HG02981 (cell line): ENCODE data around the gene DES.

Source experiments
- ATAC-seq: cut with Tn5 transposase; IDR thresholded peaks from one replicate; pipeline ENCODE4 v1.9.1; 2021; ENCODE audit warnings: mild to moderate bottlenecking, moderate library complexity; ENCODE audit not compliant: unreplicated experiment

DES gene

DNA sequence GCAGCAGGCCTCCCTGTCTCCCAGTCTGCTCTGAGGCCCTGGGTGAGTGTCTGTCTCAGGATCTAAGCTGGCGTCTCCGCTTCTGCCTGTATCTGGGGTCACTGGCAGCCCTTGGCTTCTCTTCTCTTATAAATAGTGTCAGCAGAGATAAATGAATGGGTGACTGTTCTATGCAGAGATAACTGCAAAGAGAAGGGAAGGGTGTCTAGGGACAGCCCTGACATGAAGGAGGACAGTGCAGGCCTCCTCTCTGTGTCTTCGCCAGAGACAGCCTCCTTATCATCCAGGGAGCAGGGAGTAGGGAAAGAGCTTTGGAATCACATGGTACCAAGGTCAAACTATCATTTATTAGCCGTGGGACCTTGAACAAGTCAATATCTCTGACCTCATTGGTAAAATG, 52.3 kb downstream of the DES start:
- ATAC-seq, result no peak

DNA sequence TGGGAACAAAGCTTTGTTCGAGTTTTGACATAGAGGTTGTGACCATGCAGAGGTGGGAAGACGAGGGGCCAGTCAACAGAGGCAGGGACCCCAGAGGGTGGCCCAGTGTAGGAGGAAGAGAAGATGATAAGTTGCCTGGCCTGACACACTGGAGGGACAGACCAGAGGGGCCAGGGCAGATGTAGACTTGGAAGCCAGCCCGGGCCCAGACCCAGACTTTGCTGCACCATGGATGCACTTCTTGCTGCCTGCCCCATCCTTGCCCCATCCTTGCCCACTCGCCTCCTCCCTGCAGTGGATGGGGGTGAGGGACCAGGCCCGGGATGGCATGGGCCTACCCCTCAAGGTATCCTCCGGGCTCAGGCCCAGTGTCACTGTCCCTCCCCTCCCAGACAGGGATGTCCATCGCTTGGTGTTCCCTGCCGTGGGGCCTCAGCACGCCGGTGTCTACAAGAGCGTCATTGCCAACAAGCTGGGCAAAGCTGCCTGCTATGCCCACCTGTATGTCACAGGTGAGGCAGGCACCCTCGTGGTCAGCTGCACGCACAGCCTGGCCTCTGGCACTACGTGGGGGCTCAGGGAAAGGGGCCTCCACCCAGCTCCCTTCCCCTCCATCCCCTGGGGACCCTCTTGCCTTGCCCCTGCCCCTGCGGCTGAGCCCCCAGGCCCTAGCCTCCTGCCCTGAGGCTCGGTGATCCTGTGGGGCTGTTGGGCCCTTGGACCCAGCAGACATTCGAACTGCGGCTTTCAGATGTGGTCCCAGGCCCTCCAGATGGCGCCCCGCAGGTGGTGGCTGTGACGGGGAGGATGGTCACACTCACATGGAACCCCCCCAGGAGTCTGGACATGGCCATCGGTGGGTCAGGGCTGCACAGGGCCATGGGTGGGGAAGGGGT, 53.5 kb downstream of the DES start:
- no peak for ATAC-seq

DNA sequence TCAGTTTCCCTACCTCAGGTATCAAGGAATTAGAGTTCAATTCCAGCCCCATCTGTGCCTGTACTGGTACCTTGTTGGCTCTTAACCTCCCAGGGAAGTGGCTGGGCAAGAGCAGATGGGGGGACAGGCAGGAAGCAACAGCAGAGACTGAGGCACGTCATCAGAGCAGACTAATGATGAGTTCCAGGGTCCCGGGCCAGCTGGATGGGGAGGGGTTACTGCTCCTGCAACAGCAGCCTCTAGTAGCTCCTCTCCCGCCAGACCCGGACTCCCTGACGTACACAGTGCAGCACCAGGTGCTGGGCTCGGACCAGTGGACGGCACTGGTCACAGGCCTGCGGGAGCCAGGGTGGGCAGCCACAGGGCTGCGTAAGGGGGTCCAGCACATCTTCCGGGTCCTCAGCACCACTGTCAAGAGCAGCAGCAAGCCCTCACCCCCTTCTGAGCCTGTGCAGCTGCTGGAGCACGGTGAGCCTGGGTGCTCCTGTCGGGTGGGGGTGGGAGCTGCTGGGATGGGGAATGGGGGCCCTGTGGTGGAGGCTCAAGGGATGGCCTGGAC, 54.5 kb downstream of the DES start:
- no peak for ATAC-seq

DNA sequence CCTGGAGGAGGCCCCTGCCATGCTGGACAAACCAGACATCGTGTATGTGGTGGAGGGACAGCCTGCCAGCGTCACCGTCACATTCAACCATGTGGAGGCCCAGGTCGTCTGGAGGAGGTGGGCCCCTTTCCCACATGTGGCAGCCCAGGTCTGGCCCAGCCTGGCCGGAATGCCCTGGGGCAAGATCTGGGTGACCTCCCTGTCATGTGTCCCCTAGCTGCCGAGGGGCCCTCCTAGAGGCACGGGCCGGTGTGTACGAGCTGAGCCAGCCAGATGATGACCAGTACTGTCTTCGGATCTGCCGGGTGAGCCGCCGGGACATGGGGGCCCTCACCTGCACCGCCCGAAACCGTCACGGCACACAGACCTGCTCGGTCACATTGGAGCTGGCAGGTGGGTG, 55.3 kb downstream of the DES start:
- no peak for ATAC-seq

DNA sequence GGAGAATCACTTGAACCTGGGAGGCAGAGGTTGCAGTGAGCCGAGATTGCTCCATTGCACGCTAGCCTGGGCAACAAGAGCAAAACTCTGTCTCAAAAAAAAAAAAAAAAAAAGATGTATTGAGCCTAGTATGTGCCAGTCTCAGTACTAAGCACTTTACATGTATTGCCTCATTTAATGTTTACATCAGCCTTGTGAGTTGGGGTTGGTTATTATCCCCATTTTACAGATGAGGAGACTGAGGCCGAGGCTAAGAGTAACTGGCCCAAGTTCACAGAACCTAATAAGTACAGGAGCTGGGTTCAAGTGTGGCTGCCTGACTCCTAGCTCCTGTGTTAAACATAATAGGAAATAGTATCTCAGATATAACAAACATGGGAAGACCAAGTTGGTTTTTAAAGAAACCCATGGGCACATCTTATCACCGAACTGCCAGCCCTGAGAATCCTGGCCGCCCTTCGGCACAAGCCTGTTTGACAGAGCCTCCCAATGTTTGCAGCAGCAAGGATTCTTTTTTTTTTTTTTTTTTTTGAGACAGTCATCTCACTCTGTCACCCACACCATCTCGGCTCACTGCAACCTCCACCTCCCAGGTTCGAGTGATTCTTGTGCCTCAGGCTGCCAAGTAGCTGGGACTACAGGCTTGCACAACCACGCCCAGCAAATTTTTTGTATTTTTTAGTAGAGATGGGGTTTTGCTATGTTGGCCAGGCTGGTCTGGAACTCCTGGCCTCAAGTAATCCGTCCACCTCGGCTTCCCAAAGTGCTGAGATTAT, 56.3 kb downstream of the DES start:
- no peak for ATAC-seq

DNA sequence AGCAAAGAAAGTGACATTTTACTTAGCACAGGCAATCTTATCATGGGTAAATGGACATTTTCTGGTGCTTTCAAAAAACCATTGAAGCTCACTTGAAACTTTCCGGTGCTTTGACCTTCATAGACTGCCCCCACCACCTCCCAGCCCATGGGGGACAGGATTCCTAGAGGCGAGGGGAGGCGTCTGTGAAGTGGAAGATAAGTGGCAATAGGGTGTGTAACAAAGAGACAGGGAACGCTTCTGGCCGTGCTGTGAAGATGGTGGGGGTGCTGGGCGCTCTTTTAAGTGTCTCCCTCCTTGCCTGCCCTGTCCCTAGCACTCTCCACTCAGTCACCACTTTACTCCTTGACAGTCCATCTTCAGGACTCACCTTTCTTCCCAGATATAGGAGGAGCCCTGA, 57.1 kb downstream of the DES start:
- ATAC-seq, result no peak

DNA sequence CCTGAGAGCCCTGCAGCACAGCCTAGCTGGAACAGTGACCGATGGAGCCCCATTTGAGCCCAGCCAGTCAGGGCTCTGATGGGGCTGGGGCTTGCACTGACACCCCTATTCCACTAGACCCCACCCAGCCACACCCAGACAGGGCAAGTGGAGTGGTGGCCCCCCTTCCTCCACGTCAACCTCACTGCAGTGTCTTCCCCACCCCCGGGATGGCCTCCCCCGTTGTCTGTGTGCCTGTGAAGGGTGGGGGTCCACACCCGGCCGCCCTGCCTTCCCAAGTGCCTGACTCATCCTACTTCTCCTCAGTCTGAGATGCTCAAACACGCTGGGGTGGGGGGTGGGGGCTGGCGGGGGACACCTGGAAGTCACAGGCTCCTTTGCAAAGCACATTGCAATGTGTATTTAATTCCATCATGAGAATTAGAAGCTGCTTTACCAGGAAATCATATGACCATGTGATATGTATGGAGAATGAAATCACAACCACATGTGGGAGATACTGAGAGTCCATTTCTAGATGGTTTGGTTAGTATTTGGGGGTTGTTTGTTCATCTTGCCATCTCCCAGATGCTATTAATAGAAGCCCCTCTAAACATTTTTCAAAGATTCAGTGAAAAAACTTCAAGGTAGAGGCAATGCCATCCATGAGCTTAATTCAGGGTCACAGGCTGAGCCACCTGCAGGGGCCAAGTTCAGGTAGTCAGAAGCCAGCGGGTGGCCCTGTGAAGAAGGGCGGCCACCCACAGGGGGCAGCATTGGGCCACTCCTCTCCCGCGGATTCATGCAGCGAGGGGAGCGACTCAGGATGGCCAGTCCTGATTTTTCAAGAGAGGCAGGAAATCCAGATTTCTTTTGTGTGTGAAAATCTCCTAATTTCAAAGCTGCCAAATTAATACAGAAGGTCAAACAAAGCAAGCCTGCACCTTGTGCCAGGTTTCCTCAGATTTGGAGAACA, 57.8 kb downstream of the DES start:
- no peak for ATAC-seq
